Middle frontal gyrus (tissue), 1 donor: ENCODE measurements around the gene MAP3K9.

Source experiments
- DNase-seq: peaks from one replicate; pipeline ENCODE4 v3.0.0-alpha.2; 2015; ENCODE audit warnings: low spot score; ENCODE audit errors: extremely low spot score

Gene MAP3K9

GRCh38 chr14:70821584-70822529 lies 12.5 kb upstream of the MAP3K9 start:
- DNase-seq = no peak

DNA sequence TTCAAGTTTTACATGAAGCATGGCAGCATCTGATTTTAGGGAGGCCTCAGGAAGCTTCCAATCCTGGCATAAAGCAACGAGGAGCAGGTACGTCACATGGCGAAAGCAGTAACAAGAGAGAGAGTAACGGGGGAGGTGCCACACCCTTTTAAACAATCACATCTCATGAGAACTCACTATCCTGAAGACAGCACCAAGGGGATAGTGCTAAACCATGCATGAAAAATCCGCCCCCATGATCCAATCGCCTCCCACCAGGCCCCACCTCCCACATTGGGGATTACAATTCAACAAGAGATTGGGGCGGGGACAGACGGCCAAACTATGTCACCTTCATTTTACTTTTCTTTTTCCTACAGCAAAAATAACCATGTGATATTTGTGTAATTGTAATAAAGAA lies 7.2 kb upstream of the MAP3K9 start:
- no peak for DNase-seq

- no peak for DNase-seq
Observed at GRCh38 chr14:70814466-70814865, 5.2 kb upstream of the MAP3K9 start.

- no peak for DNase-seq
Observed at GRCh38 chr14:70812124-70812818, 3.0 kb upstream of the MAP3K9 start.

DNA sequence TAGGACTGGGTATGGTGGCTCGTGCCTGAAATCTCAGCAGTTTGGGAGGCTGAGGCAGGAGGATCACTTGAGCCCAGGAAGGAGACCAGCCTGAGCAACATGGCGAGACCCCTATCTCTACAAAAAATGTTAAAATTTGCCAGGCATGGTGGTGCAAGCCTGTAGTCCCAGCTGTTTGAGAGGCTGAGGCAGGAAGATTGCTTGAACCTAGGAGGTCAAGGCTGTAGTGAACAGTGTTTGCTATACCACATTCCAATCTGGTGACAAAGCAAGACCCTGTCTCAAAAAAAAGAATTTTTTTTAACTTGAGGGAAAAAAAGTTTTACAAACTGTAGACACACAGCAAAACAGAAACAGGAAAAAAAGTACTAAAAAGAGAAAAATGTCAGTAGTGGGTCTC lies 2.3 kb upstream of the MAP3K9 start:
- DNase-seq = no peak

DNA sequence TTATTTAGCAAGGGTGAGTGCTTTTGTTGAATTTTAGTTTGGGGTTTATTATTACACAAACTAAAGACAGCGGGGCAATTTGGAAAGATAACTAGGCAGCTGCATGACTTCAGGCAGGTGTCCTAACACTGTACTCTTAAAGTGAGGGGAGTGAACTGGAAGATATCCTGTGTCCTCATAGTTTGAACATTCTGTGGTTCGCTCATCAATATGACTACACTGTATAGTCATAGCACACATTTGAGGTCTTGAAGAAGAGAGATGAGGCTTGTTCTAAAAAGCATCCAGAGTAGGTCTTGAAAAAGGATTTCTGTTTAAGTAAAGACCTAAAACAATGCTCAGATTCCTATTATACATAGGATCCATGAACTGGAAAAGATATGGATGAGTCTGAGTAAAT lies 1.7 kb upstream of the MAP3K9 start:
- DNase-seq = no peak

DNA sequence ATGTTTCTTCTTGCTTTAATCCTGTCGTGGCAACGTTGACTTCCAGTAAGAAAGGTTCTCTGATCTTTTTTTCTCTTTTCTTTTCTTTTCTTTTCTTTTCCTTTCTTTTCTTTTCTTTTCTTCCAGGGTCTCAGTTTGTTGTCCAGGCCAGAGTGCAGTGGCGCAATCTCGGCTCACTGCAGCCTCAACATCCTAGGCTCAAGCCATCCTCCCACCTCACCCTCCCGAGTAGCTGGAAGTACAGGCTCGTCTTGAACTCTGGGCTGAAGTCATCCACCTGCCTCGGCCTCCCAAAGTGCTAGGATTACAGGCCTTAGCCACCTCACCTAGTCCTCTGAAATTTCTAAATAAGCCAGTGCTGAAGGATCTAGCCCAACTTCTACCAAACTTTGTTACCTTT lies 1.3 kb upstream of the MAP3K9 start:
- DNase-seq = no peak

DNA sequence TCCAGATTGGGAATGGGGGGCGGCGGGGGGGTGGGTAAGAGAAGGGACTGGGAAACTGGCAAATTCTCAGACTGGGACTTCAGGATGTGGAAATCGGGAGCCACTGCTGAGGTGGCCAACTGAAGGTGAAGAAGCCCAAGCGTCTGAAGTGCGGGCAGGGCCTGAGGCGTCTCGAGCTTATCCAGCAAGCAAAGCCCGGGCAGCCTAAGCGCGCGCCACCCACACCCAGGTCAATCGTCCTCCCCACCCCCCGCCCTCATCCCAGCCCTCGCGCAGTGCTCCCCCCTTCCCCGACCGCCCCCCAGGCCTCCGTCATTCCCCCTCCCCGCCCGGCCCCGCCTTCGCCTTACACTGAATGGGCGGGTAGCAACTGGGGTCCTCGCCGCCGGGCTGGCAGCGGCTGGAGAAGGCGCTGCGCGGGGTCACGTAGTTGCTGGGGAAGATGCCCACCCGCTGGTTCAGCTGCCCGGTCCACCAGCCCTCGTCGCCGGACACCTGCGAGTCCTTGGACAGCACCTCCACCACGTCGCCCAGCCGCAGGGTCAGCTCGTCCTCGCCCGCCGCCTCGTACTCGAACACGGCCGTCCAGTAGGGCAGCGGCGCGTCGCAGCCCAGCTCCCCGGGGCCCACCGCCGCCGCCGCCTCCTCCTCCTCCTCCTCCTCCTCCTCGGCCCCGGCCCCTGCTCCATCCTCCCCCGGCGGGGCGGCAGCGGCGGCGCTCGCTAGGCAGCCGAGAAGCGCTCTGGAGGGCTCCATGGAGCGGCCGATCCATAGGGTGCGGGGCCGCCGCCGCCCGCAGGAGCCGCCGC lies 693 bp downstream of the MAP3K9 start:
- DNase-seq = no peak

GRCh38 chr14:70807898-70808415 lies 1.4 kb downstream of the MAP3K9 start:
- no peak for DNase-seq

DNA sequence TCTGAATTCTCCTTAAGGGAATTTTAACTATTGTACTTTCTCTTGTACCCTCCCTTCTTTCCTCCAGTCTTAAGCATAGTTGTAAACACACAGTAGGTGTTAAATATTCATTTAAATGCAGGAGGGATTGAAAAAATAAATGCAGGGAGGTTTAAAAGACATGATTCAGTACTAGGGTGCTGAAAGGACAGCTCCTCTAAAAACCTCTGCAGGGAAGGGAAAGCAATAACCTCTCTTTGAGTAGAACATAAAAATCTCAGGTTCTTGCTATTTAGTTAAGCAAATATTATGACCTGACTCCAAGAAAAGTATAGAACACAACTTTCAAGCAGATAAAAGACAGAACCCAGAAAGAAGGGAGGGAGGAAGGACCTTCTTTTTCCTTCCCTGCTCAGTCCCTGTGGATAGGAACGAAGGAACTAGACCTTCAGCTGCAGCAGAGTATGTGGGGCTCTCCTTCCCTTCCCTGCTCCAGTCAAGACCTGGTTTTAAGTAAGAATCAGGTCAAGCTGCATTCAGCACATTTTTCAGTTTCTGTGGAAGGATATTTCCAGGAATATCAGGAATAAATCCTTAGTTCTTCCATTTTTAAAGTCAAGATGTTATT lies 4.7 kb downstream of the MAP3K9 start:
- DNase-seq = no peak

GRCh38 chr14:70803321-70804310 lies 5.7 kb downstream of the MAP3K9 start:
- DNase-seq = no peak

GRCh38 chr14:70802379-70802778 lies 6.9 kb downstream of the MAP3K9 start:
- no peak for DNase-seq

DNA sequence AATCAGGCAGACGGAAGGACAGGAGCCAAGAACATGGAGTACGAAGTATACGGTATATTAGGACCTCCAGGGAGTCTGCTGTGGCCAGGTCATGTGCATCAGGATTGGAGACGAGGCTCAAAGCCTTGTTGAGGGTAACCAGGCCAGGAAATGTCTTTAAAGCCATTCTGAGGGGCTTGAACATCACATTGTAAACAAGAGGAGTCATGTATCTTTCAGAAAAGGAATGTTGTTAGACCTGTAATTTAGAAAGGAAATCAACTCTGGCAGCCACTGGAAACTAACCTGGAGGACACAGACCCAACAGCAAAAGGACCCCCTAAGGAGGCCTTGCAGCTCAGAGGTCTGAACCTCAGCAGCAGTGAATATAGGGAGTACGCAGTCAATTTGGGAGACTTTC lies 7.5 kb downstream of the MAP3K9 start:
- DNase-seq = no peak

DNA sequence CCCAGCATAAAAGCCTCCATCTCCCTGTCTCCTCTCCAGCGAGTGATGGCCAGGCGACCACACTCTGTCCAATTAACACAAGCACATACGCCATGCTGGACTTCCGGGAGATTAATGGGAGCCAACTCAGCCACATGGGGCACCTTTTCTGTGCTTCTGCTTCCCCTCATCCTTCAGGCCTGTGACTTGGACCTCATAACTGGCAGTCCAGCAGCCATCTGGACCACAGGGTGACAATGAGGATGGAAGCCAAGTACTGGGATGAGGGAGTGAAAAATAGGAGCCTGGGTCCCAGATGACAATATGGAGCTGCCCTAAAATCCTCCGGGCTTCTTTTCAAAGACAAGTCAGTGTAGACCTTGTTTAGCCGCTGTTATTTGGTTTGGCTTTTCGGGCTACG lies 12.8 kb downstream of the MAP3K9 start:
- no peak for DNase-seq

DNA sequence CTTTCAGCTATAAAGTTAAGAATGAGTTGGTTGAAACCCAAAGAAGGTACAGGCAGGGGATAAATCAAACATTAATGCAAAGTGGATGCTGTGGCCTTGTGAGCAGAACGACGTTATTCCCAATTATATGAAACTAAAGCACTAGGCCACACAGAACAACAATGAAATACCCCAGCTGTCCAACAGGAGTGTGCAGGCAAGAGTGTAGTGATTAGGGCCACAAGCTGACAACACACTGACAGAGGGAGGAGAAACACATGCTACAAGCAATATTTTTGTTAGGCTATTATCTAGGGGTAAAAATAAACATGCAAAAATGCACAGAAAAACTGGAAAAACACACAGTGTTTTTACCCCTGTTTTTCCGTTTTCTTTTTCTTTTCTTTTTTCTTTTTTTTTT lies 15.0 kb downstream of the MAP3K9 start:
- no peak for DNase-seq

DNA sequence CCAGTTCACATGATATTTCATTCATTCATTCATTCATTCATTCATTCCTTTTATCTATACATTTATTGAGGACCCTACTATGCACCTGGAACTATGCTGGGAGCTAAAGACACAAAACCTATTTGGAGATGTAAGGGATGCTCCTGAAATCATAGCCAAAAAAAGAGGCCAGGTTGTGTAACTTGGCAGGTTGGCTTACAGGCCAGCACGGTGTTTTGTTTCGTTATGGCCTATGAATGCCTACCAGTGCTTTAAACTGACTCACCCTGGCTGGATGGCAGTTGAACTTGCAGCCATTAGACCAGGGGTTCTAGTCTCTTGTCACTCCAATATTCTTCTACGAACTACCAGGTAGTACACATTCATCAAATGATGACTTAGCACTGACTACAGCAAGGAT lies 15.7 kb downstream of the MAP3K9 start:
- no peak for DNase-seq

DNA sequence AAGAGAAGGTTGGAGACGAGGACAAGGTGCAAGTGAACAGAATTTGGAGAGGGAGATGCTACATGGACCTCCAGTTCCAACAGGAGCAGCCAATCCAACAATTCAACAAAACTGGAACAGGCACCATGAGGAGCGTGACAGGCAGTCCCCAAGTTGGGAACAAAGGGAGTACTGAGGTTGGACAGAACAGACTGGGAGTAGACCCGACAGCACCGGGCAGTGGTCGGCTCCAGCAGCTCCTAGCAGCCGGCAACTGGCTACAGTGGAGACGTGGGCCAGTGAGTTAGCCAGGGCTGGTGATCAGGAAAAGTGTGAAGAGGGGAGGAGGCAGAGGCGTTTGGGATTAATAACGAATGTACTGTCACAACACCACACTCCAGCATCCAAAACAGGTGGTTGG lies 16.4 kb downstream of the MAP3K9 start:
- DNase-seq = no peak

GRCh38 chr14:70791971-70792370 lies 17.3 kb downstream of the MAP3K9 start:
- no peak for DNase-seq

DNA sequence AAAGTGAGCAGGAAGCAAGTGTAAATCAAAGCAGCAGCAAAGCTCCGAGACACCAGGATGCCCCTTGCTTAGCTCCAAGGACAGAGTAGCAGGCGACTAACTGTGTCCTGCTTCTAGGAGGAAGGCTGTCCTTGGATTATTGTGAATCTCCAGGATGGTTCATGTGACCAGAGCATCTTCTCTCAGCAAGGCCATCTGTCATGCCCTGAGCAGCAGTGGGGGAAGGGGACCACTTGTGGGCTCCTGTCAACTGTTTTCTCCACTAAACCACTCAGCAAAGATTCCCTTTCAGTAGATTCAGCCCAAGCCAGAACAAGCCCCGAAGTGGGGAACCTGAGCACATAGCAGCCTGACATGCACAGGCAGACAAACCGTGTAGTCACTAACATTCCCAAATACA lies 19.4 kb downstream of the MAP3K9 start:
- DNase-seq = no peak

DNA sequence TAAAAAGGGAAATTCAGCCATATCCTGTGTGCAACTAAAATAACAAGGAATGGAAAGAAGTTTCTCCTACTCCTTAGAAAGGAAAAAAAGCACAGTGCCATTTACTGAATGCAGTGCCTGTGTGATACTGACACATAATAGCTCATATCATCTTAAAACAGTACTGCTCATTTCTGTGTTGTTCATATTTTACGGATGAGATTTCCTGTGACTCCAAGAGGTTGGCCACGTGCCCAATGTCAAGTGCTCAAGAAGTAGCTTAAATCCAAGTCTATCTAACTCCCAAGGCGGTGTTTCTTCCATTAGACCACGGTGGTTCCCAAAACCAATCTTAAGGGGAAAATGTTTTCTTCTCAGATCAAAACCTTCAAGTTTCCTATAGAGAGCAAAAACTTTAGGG lies 20.0 kb downstream of the MAP3K9 start:
- no peak for DNase-seq
